ENCODE measurements around the gene ARSA. TPM values are rescaled to one million over a fixed set of nuclear protein-coding genes. Genes with fewer than 3 reads are reported as not detected.

Gene ARSA
- polyA plus RNA-seq, 2 of the 4 experiments (the other 2 are of a cell fraction): 7.7 to 19.5 TPM

- Histone ChIP-seq H3K4me2 (no peak overlapping the region), H3K27ac (no peak overlapping the region), H3K4me1 (0 out of 3 replicates have a peak, but pooled peaks cover 6% of the 10 kb centered on the region), H3K9me3 (no peaks in the 10 kb centered on the region), H3K4me3 (no peak overlapping the region)
- TF ChIP-seq NR3C1 (IDR thresholded peaks at IDR 0.05): no peak
- TF ChIP-seq KDM1A (IDR thresholded peaks at IDR 0.05; ENCODE audit: low read depth): no peak
- TF ChIP-seq MAX (IDR thresholded peaks at IDR 0.05): no peak
- no peak for TF ChIP-seq HDAC2 (IDR thresholded peaks at IDR 0.05)
- no peak for TF ChIP-seq SMC3 (IDR thresholded peaks at IDR 0.05)
- TF ChIP-seq RFX5 (IDR thresholded peaks at IDR 0.05): no peak
- no peak for TF ChIP-seq USF2 (IDR thresholded peaks at IDR 0.05)
- ChIA-PET CTCF (interaction anchor here (0.7 to 3.2 kb wide), 2 partner anchors 21 to 108 kb away, joined by 3 to 10 read pairs; no protein-coding TSS in a partner anchor), POLR2A (no interaction called here)
- no peak for FAIRE-seq
- no peak for ATAC-seq
- no peak for DNase-seq (ENCODE audit: low read depth in 1 of 2, low spot score in 1 of 2)
- WGBS (ENCODE audit: missing lambda C conversion rate): 71% methylated on average over 7 of the region's 10 CpGs
These were observed 43.1 kb upstream of the ARSA start for GRCh38 chr22:50670914-50671538.

- 55% methylated on average over 4 of the region's 4 CpGs for WGBS (ENCODE audit: missing lambda C conversion rate)
These were observed 42.6 kb upstream of the ARSA start for GRCh38 chr22:50670513-50670912.

GRCh38 chr22:50665738-50666137 is 37.8 kb upstream of the ARSA start:
- Histone ChIP-seq H3K27ac (no peak overlapping the region), H3K4me3 (no peak overlapping the region), H3K9me3 (no peaks in the 10 kb centered on the region), H3K4me2 (no peak overlapping the region), H3K4me1 (no peaks in the 10 kb centered on the region)
- POLR2A ChIA-PET: no interaction called here
- FAIRE-seq (no peak), DNase-seq (ENCODE audit: low read depth in 1 of 2, low spot score in 1 of 2) (no peak), ATAC-seq (no peak)
- no peak for TF ChIP-seq TFCP2L1 (CRISPR knock-in tag; IDR thresholded peaks at IDR 0.05)
- TF ChIP-seq FOSB (CRISPR knock-in tag; IDR thresholded peaks at IDR 0.05): no peak
- TF ChIP-seq ZSCAN20 (CRISPR knock-in tag; IDR thresholded peaks at IDR 0.05): no peak
- no peak for TF ChIP-seq ZFP36 (IDR thresholded peaks at IDR 0.05; ENCODE audit: borderline replicate concordance, partially characterized antibody)
- TF ChIP-seq NPAS2 (CRISPR knock-in tag; IDR thresholded peaks at IDR 0.05; ENCODE audit: borderline replicate concordance): no peak
- no peak for TF ChIP-seq BCL3 (IDR thresholded peaks at IDR 0.05)
- no peak for TF ChIP-seq PBX3 (IDR thresholded peaks at IDR 0.05)
- CTCF ChIA-PET: interaction anchor here (0.6 to 0.9 kb wide), 3 partner anchors 26 to 129 kb away, joined by 3 to 4 read pairs (median 3); no protein-coding TSS in a partner anchor
- WGBS (ENCODE audit: missing lambda C conversion rate): 53% methylated on average over 2 of the region's 2 CpGs

More at GRCh38 chr22:50670513-50670912, 42.6 kb upstream of the ARSA start:
- no peak overlapping the region for H3K4me3 ChIP-seq
- POLR2A ChIA-PET: no interaction called here
- FAIRE-seq: no peak
- 0 out of 3 replicates have a peak, but pooled peaks cover 6% of the 10 kb centered on the region for H3K4me1 ChIP-seq
- CTCF ChIA-PET: interaction anchor here (0.7 to 3.2 kb wide), 2 partner anchors 21 to 107 kb away, joined by 3 to 10 read pairs; no protein-coding TSS in a partner anchor
- H3K4me2 ChIP-seq: no peak overlapping the region
- ATAC-seq: peak in 1 of 2 experiments; percentile 9; a peak in 1 of 6 replicates
- H3K9me3 ChIP-seq: no peaks in the 10 kb centered on the region
- H3K27ac ChIP-seq: no peak overlapping the region
- TF ChIP-seq PHF8 (IDR thresholded peaks at IDR 0.05; ENCODE audit: borderline replicate concordance, low read depth) (no peak), HDAC2 (IDR thresholded peaks at IDR 0.05) (no peak), CHD2 (IDR thresholded peaks at IDR 0.05; ENCODE audit: low read length, partially characterized antibody) (no peak), EHF (CRISPR knock-in tag; IDR thresholded peaks at IDR 0.05) (no peak), ZNF302 (CRISPR knock-in tag; IDR thresholded peaks at IDR 0.05) (no peak), HES2 (IDR thresholded peaks at IDR 0.05) (no peak), TFCP2L1 (CRISPR knock-in tag; IDR thresholded peaks at IDR 0.05) (no peak), KDM5A (IDR thresholded peaks at IDR 0.05) (no peak), GATA3 (IDR thresholded peaks at IDR 0.05; ENCODE audit: borderline replicate concordance) (no peak), USF2 (IDR thresholded peaks at IDR 0.05) (no peak), ESRRA (IDR thresholded peaks at IDR 0.05; ENCODE audit: borderline replicate concordance, low read length) (no peak)
- no peak for DNase-seq (ENCODE audit: low read depth in 1 of 2, low spot score in 1 of 2)
